GM19463 (cell line): Measurements from ENCODE around the gene SCUBE3.

Source experiments
- ATAC-seq: cut with Tn5 transposase; IDR thresholded peaks from one replicate; pipeline ENCODE4 v1.9.1; 2021; ENCODE audit warnings: mild to moderate bottlenecking, moderate library complexity; ENCODE audit not compliant: unreplicated experiment

Gene SCUBE3

GRCh38 chr6:35264550-35265274, 51.0 kb downstream of the SCUBE3 start:
- no peak for ATAC-seq

GRCh38 chr6:35265523-35265922, 51.8 kb downstream of the SCUBE3 start:
- ATAC-seq, result no peak

- no peak for ATAC-seq
Observed at GRCh38 chr6:35267446-35267845, 53.7 kb downstream of the SCUBE3 start.

- no peak for ATAC-seq
Observed at GRCh38 chr6:35267897-35268296, 54.1 kb downstream of the SCUBE3 start.

GRCh38 chr6:35272005-35272404, 58.2 kb downstream of the SCUBE3 start:
- no peak for ATAC-seq

GRCh38 chr6:35273822-35274559, 60.2 kb downstream of the SCUBE3 start:
- ATAC-seq, result no peak

GRCh38 chr6:35275744-35276260, 62.0 kb downstream of the SCUBE3 start:
- no peak for ATAC-seq

- no peak for ATAC-seq
Observed at GRCh38 chr6:35278708-35279107, 65.0 kb downstream of the SCUBE3 start.

- ATAC-seq, result no peak
Observed at GRCh38 chr6:35280903-35281302, 67.1 kb downstream of the SCUBE3 start.

GRCh38 chr6:35282472-35282871, 68.7 kb downstream of the SCUBE3 start:
- ATAC-seq, result no peak

GRCh38 chr6:35283361-35283760, 69.6 kb downstream of the SCUBE3 start:
- ATAC-seq, result no peak

- ATAC-seq, result no peak
Observed at GRCh38 chr6:35287671-35288396, 74.1 kb downstream of the SCUBE3 start.

- ATAC-seq, result no peak
Observed at GRCh38 chr6:35288834-35289233, 75.1 kb downstream of the SCUBE3 start.

- no peak for ATAC-seq
Observed at GRCh38 chr6:35291491-35291890, 77.7 kb downstream of the SCUBE3 start.

- no peak for ATAC-seq
Observed at GRCh38 chr6:35292494-35292893, 78.7 kb downstream of the SCUBE3 start.

- ATAC-seq, result no peak
Observed at GRCh38 chr6:35293681-35294080, 79.9 kb downstream of the SCUBE3 start.

- no peak for ATAC-seq
Observed at GRCh38 chr6:35294308-35294945, 80.7 kb downstream of the SCUBE3 start.

GRCh38 chr6:35295036-35295435, 81.3 kb downstream of the SCUBE3 start:
- ATAC-seq, result no peak

GRCh38 chr6:35295521-35296315, 82.0 kb downstream of the SCUBE3 start:
- ATAC-seq, result no peak

- no peak for ATAC-seq
Observed at GRCh38 chr6:35296931-35297600, 83.3 kb downstream of the SCUBE3 start.
